ENCODE data around the gene AKAP7. TPM values are rescaled to one million over a fixed set of nuclear protein-coding genes. Genes with fewer than 3 reads are reported as not detected.
A peak's percentile ranks its signal among the peaks of the same experiment; 100 is the strongest.

Gene AKAP7
- total and polyA plus RNA-seq, 8 donors: 20.5 to 82.0 (median 25.9) TPM

GRCh38 chr6:131199568-131200272, 64.5 kb downstream of the AKAP7 start:
- 66 to 67% methylated on average over 10 of the region's 10 CpGs for WGBS, 2 donors
- no peak overlapping the region for H3K27ac ChIP-seq
- no peak overlapping the region for H3K4me3 ChIP-seq
- H3K36me3 ChIP-seq: no peaks in the 10 kb centered on the region
- peak in 1 of 6 donors; percentile 20 for DNase-seq
- intact Hi-C loops (cut with DNase I): loop anchor here in 1 of 3 donors (5.0 kb wide), 1 partner anchor 338 kb away; no protein-coding TSS in a partner anchor
- no peaks in the 10 kb centered on the region for H3K9me3 ChIP-seq
- TF ChIP-seq CTCF (IDR thresholded peaks at IDR 0.05): peak in 3 of 4 donors; percentile 7 to 30 (median 17)
- H3K27me3 ChIP-seq: no peaks in the 10 kb centered on the region
- H3K4me1 ChIP-seq: no peaks in the 10 kb centered on the region
- no peak for FAIRE-seq
- ATAC-seq: peak; percentile 35 to 94 (median 84)

DNA sequence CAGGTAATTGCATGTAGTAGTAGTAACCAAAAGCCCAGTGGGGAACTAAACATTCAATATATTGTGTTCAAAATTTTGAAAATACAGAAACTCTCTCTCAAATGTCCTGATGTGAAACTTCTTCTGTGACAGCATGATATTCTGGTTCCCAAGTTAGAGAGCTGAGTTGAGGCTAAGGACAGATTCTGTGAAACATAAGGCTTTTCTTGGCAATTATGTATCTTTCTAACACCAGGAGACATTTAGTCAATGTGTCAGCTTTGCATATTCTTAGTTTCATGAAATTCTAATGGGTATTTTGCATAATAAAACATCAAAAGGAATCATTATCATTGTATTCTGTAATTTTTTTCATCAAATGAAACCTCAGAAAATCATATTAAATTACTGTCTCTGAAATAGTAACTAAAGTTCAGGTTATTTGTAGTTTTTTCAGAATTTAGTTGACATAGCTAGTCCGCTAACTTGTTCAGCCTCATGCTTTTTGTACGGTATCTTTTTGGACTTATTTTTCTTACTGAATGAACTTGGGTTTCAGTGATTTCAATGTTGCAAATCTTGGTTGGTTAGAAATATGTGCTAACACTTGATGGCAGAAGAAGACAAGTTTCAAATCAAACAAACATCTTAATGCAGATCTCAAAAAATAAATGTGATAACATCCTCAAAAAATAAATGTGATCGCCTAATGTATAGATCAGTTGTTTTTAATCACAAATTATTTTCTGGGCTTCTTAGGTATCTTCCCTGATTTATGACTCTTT, 70.4 kb downstream of the AKAP7 start:
- 83% methylated on average over 3 of the region's 3 CpGs for WGBS, 2 donors
- no peak for ATAC-seq
- Histone ChIP-seq H3K36me3 (no peaks in the 10 kb centered on the region), H3K27me3 (no peaks in the 10 kb centered on the region), H3K9me3 (no peaks in the 10 kb centered on the region), H3K4me1 (no peaks in the 10 kb centered on the region), H3K4me3 (no peak overlapping the region), H3K27ac (no peak overlapping the region)
- TF ChIP-seq CTCF (IDR thresholded peaks at IDR 0.05): no peak
- FAIRE-seq: no peak
- intact Hi-C loops (cut with DNase I): no loop called here
- no peak for DNase-seq

DNA sequence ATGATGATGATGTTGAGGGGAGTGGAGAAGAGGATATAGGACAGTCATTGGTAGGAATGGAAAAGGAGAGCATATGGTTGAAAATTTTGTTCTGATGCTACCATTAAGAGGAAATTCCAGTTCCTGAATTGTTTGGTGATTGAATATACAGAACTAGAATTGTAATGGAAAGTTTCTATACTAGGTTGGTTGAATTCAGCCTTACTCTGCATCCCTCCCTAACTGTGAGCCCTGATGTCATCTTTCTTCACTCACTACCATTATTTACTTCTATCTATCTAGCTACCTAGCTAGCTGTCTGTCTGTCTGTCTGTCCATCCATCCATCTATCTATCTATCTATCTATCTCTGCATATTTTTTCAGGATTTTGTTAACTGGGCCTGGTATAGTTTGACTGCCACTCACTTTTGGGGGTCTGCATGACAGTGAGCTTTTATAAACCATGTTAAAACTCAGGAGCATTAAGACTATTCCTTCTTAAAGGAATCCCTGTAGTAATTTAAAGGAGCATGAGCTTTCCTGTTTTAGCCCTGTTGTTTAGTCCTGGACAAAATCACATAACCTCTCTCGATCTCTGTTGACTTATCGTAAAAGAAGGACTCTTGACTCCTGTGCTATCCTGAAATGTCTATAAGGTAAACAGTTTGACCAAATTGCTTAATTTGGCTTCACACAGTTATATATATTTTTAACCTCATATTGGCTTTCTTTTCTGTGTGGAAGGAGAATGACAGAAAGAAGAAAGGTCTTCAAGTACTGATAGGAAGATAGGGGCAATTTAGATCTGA, 71.4 kb downstream of the AKAP7 start:
- WGBS, 2 donors: 94 to 97% methylated on average over 2 of the region's 2 CpGs
- Histone ChIP-seq H3K4me3 (no peak overlapping the region), H3K27me3 (no peaks in the 10 kb centered on the region), H3K9me3 (no peaks in the 10 kb centered on the region), H3K27ac (no peak overlapping the region), H3K36me3 (no peaks in the 10 kb centered on the region), H3K4me1 (no peaks in the 10 kb centered on the region)
- no peak for TF ChIP-seq CTCF (IDR thresholded peaks at IDR 0.05)
- ATAC-seq (no peak), FAIRE-seq (no peak), DNase-seq (no peak)
- intact Hi-C loops (cut with DNase I): no loop called here

DNA sequence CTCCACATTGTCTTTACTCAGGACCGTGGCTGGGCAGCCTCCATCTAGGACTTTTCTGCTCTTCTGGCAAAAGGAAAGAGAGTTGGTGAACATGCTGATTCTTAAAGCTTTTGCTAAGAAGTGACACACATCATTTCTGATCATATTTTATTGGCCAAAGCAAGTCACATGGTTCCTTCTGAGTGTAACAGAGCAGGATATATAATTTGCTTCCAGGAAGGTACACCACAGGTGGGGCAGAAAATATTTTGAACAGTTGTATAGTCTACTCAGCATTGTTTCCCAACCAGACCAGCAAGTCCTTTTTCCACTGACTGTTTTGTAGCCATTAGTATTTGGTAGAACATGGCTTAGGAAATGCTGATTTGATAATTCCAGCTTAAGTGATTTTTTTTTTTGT, 73.5 kb downstream of the AKAP7 start:
- TF ChIP-seq CTCF (IDR thresholded peaks at IDR 0.05): no peak
- Histone ChIP-seq H3K4me3 (no peak overlapping the region), H3K27ac (no peak overlapping the region), H3K9me3 (no peaks in the 10 kb centered on the region), H3K36me3 (no peaks in the 10 kb centered on the region), H3K4me1 (no peaks in the 10 kb centered on the region), H3K27me3 (no peaks in the 10 kb centered on the region)
- ATAC-seq: no peak
- DNase-seq: no peak
- WGBS, 2 donors: 79 to 95% methylated on average over 1 of the region's 1 CpG
- FAIRE-seq: no peak
- intact Hi-C loops (cut with DNase I): no loop called here
